Spleen (tissue), 11 donors: ENCODE results near the gene CYBA. TPM values are rescaled to one million over a fixed set of nuclear protein-coding genes. Genes with fewer than 3 reads are reported as not detected.

Experiments used
- DNase-seq: peaks from one replicate; pipeline ENCODE4 v3.0.0-alpha.2; 2020
- H3K27ac ChIP-seq, 8 donors: fragments of 200-600 bp; sonication (generic) in 7 of 8; 1 replicate in 4 of 8; 2 replicates in 4 of 8; pipeline versions ENCODE4 v1.5.0 to v1.8.0; 2016 to 2021; ENCODE audit warnings: inconsistent platforms in 4 of 8, mild to moderate bottlenecking in 4 of 8, moderate library complexity in 1 of 8
- H3K27me3 ChIP-seq, 7 donors: fragments of 200-600 bp; sonication (generic) in 6 of 7; replicated peaks in 1 of 7; 1 replicate in 4 of 7; 2 replicates in 3 of 7; pipeline versions ENCODE4 v1.5.0 to v1.8.0; 2016 to 2021; ENCODE audit warnings: inconsistent platforms in 3 of 7, mild to moderate bottlenecking in 1 of 7
- H3K36me3 ChIP-seq, 6 donors: fragments of 200-600 bp; sonication (generic) in 5 of 6; 1 replicate in 4 of 6; 2 replicates in 2 of 6; pipeline versions ENCODE4 v1.5.0 to v1.8.0; 2016 to 2021; ENCODE audit warnings: inconsistent platforms in 2 of 6
- H3K4me1 ChIP-seq, 6 donors: fragments of 200-600 bp; sonication (generic) in 5 of 6; 1 replicate in 3 of 6; 2 replicates in 3 of 6; pipeline versions ENCODE4 v1.5.0 to v1.8.0; 2016 to 2021; ENCODE audit warnings: inconsistent platforms in 3 of 6
- H3K4me3 ChIP-seq, 8 donors: fragments of 200-600 bp; sonication (generic) in 7 of 8; 1 replicate in 4 of 8; 2 replicates in 4 of 8; pipeline versions ENCODE4 v1.5.0 to v1.8.0; 2016 to 2021; ENCODE audit warnings: inconsistent platforms in 4 of 8, mild to moderate bottlenecking in 4 of 8, moderate library complexity in 2 of 8
- H3K9me3 ChIP-seq, 8 donors: fragments of 200-600 bp; sonication (generic) in 7 of 8; 1 replicate in 4 of 8; 2 replicates in 4 of 8; pipeline versions ENCODE4 v1.5.0 to v1.8.0; 2016 to 2021; ENCODE audit warnings: inconsistent platforms in 4 of 8
- CTCF ChIP-seq, 11 experiments: fragments of 200-600 bp in 7 of 11; fragments of 450-650 bp in 4 of 11; sonication (generic) in 4 of 11; IDR thresholded peaks in 8 of 11; conservative IDR thresholded peaks in 3 of 11; 1 replicate in 7 of 11; 2 replicates in 4 of 11; pipeline versions ENCODE4 v1.4.0 to v1.8.0; 2016 to 2021; ENCODE audit warnings: antibody characterized with exemption in 11 of 11, inconsistent platforms in 4 of 11, mild to moderate bottlenecking in 1 of 11
- POLR2A ChIP-seq, 3 donors: fragments of 450-650 bp; IDR thresholded peaks; one replicate each; pipeline ENCODE4 v1.5.1; 2017; ENCODE audit warnings: antibody characterized with exemption in 3 of 3, mild to moderate bottlenecking in 1 of 3
- POLR2AphosphoS5 ChIP-seq, 3 donors: sonication (generic); formaldehyde crosslinking; IDR thresholded peaks; one replicate each; pipeline ENCODE4 v1.5.1; 2017; ENCODE audit warnings: antibody characterized with exemption in 3 of 3
- WGBS, 5 donors: extraction: QIAGEN DNeasy Blood & Tissue Kit in 3 of 5; methylation state at CpG; one replicate each; pipeline versions ENCODE4 v1.1.5 to v1.1.7; 2013 to 2018; 5-methylcytosine and 5-hydroxymethylcytosine counted together
- intact Hi-C: fragments of 100-400 bp; cut with DNase I; formaldehyde crosslinking; loops from one replicate; pipeline ENCODE4 v1.15.0; 2023; ENCODE audit warnings: low total_unique reads
- polyA plus RNA-seq, 3 donors: library from polyadenylated mRNA; stranded (reverse); fragments of 200-250 nt; gene quantifications; one replicate each; pipeline ENCODE4 v1.2.1, GENCODE V29; 2013
- total RNA-seq, 7 donors: library from RNA; depleted of rRNA in 3 of 7; stranded (reverse); fragments of >200 nt in 3 of 7; fragmentation: NEBNext Ultra II Directional in 4 of 7; extraction: Animal tissue kit (Norgen Biotek cat#: 25700) in 4 of 7; gene quantifications; one replicate each; pipeline versions ENCODE4 v1.1.0 to v1.2.1, GENCODE V29; 2016 to 2021
- donor health status: healthy with polysubstance abuse.
- donor health status: DM: no; HTN: no; CAD: no; lungs with moderate emphysema.
- donor health status: DM: no; HTN: no; CAD: no.
- donor health status: Bipolar disorder and iron deficiency.
- donor health status: healthy.
- donor health status: DM: no; HTN: no; CAD: no.
- donor health status: DM: yes; HTN: yes; CAD: no.

The CYBA gene
- total and polyA plus RNA-seq, 10 donors, result 557 to 925 (median 644) TPM

- Histone ChIP-seq H3K27me3 (no peaks in the 10 kb centered on the region), H3K4me3 (no peak overlapping the region), H3K36me3 (peaks cover 2 to 99% (median 73%) of the 10 kb centered on the region in 6 donors), H3K9me3 (no peaks in the 10 kb centered on the region), H3K27ac (peak overlapping the region in 3 of 8 donors; percentile 16 to 63 (median 53)), H3K4me1 (peaks cover 0 to 59% (median 24%) of the 10 kb centered on the region in 6 donors)
- 80 to 90% (median 83%) methylated on average over 16 to 20 of the region's 20 CpGs for WGBS, 5 donors
- intact Hi-C loops, result no loop called here
- no peak for DNase-seq
- TF ChIP-seq POLR2A (IDR thresholded peaks at IDR 0.05) (no peak), POLR2AphosphoS5 (IDR thresholded peaks at IDR 0.05) (peak in 1 of 3 donors; percentile 43)
Observed at GRCh38 chr16:88605186-88606147, 45.4 kb downstream of the CYBA start.

DNA sequence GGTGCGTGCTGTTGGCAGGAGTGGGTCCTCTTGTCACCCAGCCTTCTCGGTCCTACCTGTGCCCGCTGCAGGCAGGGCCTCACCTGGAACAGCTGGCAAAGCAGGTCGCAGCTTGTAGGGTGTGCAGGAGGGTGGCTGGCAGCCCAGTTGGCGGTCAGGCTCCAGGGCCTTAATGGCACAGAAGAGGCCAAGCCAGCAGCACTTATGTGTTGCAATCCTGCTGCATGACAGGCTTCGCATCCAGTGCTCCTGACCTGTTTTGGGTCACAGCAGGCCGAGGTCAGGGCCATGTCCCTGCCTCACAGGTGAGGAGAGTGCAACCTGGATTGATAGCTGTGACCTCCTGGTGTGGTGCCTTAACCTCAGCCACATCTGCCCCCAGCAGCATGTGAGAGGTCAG lies 48.8 kb downstream of the CYBA start:
- intact Hi-C loops, result no loop called here
- Histone ChIP-seq H3K9me3 (no peaks in the 10 kb centered on the region), H3K27ac (no peak overlapping the region), H3K27me3 (no peaks in the 10 kb centered on the region), H3K36me3 (peaks cover 5 to 95% (median 76%) of the 10 kb centered on the region in 6 donors), H3K4me3 (no peak overlapping the region), H3K4me1 (peaks cover 0 to 74% (median 48%) of the 10 kb centered on the region in 6 donors)
- TF ChIP-seq POLR2AphosphoS5 (IDR thresholded peaks at IDR 0.05) (peak in 1 of 3 donors; percentile 31), POLR2A (IDR thresholded peaks at IDR 0.05) (no peak), CTCF (IDR thresholded peaks at IDR 0.05 in 8 of 11, conservative IDR thresholded peaks at IDR 0.05 in 3 of 11) (no peak)
- DNase-seq, result no peak
- 80 to 97% (median 88%) methylated on average over 3 to 7 of the region's 7 CpGs for WGBS, 5 donors

- intact Hi-C loops, result no loop called here
- Histone ChIP-seq H3K4me1 (peaks cover 0 to 75% (median 48%) of the 10 kb centered on the region in 6 donors), H3K4me3 (no peak overlapping the region), H3K27ac (peak overlapping the region in 4 of 8 donors; percentile 84 to 92 (median 88)), H3K36me3 (peaks cover 5 to 89% (median 71%) of the 10 kb centered on the region in 6 donors), H3K27me3 (no peaks in the 10 kb centered on the region), H3K9me3 (no peaks in the 10 kb centered on the region)
- no peak for DNase-seq
- TF ChIP-seq POLR2A (IDR thresholded peaks at IDR 0.05) (no peak), POLR2AphosphoS5 (IDR thresholded peaks at IDR 0.05) (no peak), CTCF (IDR thresholded peaks at IDR 0.05 in 8 of 11, conservative IDR thresholded peaks at IDR 0.05 in 3 of 11) (no peak)
- WGBS, 5 donors, result 78 to 90% (median 82%) methylated on average over 9 of the region's 9 CpGs
Observed at GRCh38 chr16:88601313-88602036, 49.4 kb downstream of the CYBA start.

DNA sequence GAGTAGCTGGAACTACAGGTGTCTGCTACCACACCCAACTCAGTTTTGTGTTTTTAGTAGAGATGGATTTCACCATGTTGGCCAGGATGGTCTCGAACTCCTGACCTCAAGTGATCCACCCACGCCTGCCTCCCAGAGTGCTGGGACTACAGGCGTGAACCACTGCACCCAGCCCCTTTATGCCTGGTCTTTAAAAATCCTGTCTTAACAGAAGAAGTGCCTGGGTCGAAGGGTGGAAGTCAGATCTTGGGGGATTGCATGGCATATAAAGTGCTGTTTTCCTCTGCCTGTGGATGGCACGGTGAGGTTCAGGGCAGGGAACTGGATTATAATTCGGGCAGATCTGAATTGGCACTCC lies 50.3 kb downstream of the CYBA start:
- H3K9me3 ChIP-seq, result no peaks in the 10 kb centered on the region
- intact Hi-C loops, result no loop called here

More for the DNA sequence above, 50.3 kb downstream of the CYBA start:
- WGBS, 5 donors, result 77 to 95% (median 84%) methylated on average over 6 of the region's 6 CpGs
- H3K27ac ChIP-seq, result peak overlapping the region in 6 of 8 donors; percentile 39 to 92 (median 84)
- peaks cover 5 to 89% (median 61%) of the 10 kb centered on the region in 6 donors for H3K36me3 ChIP-seq
- no peak for DNase-seq
- TF ChIP-seq POLR2A (IDR thresholded peaks at IDR 0.05) (no peak), CTCF (IDR thresholded peaks at IDR 0.05 in 8 of 11, conservative IDR thresholded peaks at IDR 0.05 in 3 of 11) (no peak), POLR2AphosphoS5 (IDR thresholded peaks at IDR 0.05) (no peak)
- H3K4me3 ChIP-seq, result no peak overlapping the region
- H3K27me3 ChIP-seq, result no peaks in the 10 kb centered on the region
- peaks cover 0 to 80% (median 54%) of the 10 kb centered on the region in 6 donors for H3K4me1 ChIP-seq
